OCI-LY1 (cell line): Measurements from ENCODE around the gene PID1.

Experiments used
- H2AFZ ChIP-seq: fragments of 200-600 bp; sonication (generic), shearing (Covaris generic); 2 replicates; pipeline ENCODE4 v1.6.0; 2014; ENCODE audit warnings: antibody characterized with exemption, mild to moderate bottlenecking, low read length
- H3F3A ChIP-seq: fragments of 200-600 bp; sonication (generic), shearing (Covaris generic); 2 replicates; pipeline ENCODE4 v1.6.0; 2014; ENCODE audit warnings: mild to moderate bottlenecking, antibody characterized with exemption, low read length, moderate library complexity; ENCODE audit not compliant: insufficient read depth
- H3K27ac ChIP-seq: fragments of 200-600 bp; sonication (generic); 2 replicates; pipeline ENCODE4 v1.5.1; 2014; ENCODE audit warnings: low read length, mixed run types, mild to moderate bottlenecking, low read depth; ENCODE audit not compliant: poor library complexity, severe bottlenecking
- H3K27me3 ChIP-seq: fragments of 200-600 bp; sonication (generic); 2 replicates; pipeline ENCODE4 v1.6.0; 2014; ENCODE audit warnings: antibody characterized with exemption, mild to moderate bottlenecking, low read length, moderate library complexity; ENCODE audit not compliant: insufficient read depth
- H3K36me3 ChIP-seq: fragments of 200-600 bp; sonication (generic); 2 replicates; pipeline ENCODE4 v1.6.1; 2014; ENCODE audit warnings: mild to moderate bottlenecking, antibody characterized with exemption, low read length, moderate library complexity, mixed read lengths; ENCODE audit not compliant: insufficient read depth
- H3K4me1 ChIP-seq: fragments of 200-600 bp; sonication (generic); 2 replicates; pipeline ENCODE4 v1.5.1; 2014; ENCODE audit warnings: mild to moderate bottlenecking, low read length, moderate library complexity; ENCODE audit not compliant: insufficient read depth, severe bottlenecking
- H3K4me2 ChIP-seq: fragments of 200-600 bp; sonication (generic), shearing (Covaris generic); 2 replicates; pipeline ENCODE4 v1.6.1; 2014; ENCODE audit warnings: low read length
- H3K4me3 ChIP-seq: fragments of 200-600 bp; sonication (generic); 2 replicates; pipeline ENCODE4 v1.5.1; 2014; ENCODE audit warnings: low read length, low read depth, mild to moderate bottlenecking, mixed read lengths; ENCODE audit not compliant: poor library complexity, severe bottlenecking
- H3K79me2 ChIP-seq: fragments of 200-600 bp; shearing (Covaris generic); 2 replicates; pipeline ENCODE4 v1.6.1; 2016; ENCODE audit warnings: mixed run types, low read length, mixed read lengths; ENCODE audit not compliant: insufficient read depth
- H3K9ac ChIP-seq: fragments of 200-600 bp; sonication (generic), shearing (Covaris generic); 2 replicates; pipeline ENCODE4 v1.6.1; 2014; ENCODE audit warnings: mild to moderate bottlenecking, low read length, mixed read lengths
- H3K9me2 ChIP-seq: fragments of 200-600 bp; sonication (generic), shearing (Covaris generic); 2 replicates; pipeline ENCODE4 v1.6.1; 2014; ENCODE audit warnings: low read depth, mild to moderate bottlenecking, low read length, mixed read lengths
- H3K9me3 ChIP-seq: fragments of 200-600 bp; shearing (Covaris generic); 2 replicates; pipeline ENCODE4 v1.6.1; 2014; ENCODE audit warnings: low read length, mixed read lengths
- H4K20me1 ChIP-seq: fragments of 200-600 bp; sonication (generic), shearing (Covaris generic); 2 replicates; pipeline ENCODE4 v1.6.0; 2016; ENCODE audit warnings: mild to moderate bottlenecking, low read length; ENCODE audit not compliant: insufficient read depth
- EZH2 ChIP-seq: fragments of 200-600 bp; sonication (generic), shearing (Covaris generic); IDR thresholded peaks from 2 replicates; pipeline ENCODE4 v1.8.0; 2017; ENCODE audit warnings: borderline replicate concordance, mixed run types, mild to moderate bottlenecking, antibody characterized with exemption, low read length, moderate library complexity, mixed read lengths
- TF ChIP-seq, protein P1 (sequence below): fragments of 200-600 bp; sonication (generic), shearing (Covaris generic); IDR thresholded peaks from 2 replicates; pipeline ENCODE4 v1.5.1; 2017; ENCODE audit warnings: mild to moderate bottlenecking, antibody characterized with exemption, low read length, moderate library complexity, mixed read lengths

Gene PID1

DNA sequence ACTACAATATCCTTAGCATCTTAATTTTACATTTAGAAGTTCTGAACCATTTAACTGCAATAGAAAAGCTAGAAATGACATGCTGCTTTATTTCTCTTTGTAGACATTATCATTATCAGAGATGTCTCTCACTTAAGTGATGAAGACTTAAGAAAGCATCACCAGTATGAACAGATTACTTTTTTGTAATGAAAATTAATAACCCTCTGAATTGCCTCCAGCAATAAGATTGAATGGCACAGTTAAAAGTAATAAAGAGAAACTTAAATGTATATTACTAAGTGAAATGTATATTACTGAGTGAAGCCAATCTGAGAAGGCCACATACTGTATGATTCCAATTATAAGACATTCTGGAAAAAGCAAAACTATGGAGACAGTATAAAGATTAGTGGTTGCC lies 89.4 kb downstream of the PID1 start:
- TF ChIP-seq, protein P1, sequence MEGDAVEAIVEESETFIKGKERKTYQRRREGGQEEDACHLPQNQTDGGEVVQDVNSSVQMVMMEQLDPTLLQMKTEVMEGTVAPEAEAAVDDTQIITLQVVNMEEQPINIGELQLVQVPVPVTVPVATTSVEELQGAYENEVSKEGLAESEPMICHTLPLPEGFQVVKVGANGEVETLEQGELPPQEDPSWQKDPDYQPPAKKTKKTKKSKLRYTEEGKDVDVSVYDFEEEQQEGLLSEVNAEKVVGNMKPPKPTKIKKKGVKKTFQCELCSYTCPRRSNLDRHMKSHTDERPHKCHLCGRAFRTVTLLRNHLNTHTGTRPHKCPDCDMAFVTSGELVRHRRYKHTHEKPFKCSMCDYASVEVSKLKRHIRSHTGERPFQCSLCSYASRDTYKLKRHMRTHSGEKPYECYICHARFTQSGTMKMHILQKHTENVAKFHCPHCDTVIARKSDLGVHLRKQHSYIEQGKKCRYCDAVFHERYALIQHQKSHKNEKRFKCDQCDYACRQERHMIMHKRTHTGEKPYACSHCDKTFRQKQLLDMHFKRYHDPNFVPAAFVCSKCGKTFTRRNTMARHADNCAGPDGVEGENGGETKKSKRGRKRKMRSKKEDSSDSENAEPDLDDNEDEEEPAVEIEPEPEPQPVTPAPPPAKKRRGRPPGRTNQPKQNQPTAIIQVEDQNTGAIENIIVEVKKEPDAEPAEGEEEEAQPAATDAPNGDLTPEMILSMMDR = no peak
- no peak for TF ChIP-seq EZH2
- Histone ChIP-seq H3K27me3 (no peaks in the 10 kb centered on the region), H3F3A (no peaks in the 10 kb centered on the region), H3K79me2 (no peaks in the 10 kb centered on the region), H4K20me1 (no peaks in the 10 kb centered on the region), H3K9me3 (no peaks in the 10 kb centered on the region), H3K9ac (no peak overlapping the region), H3K4me1 (no peaks in the 10 kb centered on the region), H3K9me2 (no peaks in the 10 kb centered on the region), H3K4me3 (no peak overlapping the region), H3K27ac (no peak overlapping the region), H2AFZ (no peak overlapping the region), H3K36me3 (no peaks in the 10 kb centered on the region), H3K4me2 (no peak overlapping the region)

DNA sequence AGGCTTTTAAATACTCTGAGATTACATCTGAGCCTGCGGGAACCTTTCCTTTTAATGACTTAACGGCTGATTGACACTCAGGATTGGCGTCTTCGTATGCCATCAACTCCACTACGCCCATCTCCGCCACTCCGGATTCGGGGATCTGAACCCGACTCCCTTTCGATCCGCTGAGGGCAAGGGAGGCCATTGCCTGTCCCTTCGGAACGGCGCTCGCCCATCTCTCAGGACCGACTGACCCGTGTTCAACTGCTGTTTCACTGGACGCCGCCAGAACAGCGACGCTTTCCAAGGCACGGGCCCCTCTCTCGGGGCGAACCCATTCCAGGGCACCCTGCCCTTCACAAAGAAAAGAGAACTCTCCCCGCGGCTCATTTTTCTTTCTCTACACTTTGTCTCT lies 90.4 kb downstream of the PID1 start:
- Histone ChIP-seq H3K9ac (no peak overlapping the region), H3K27ac (no peak overlapping the region), H3K4me1 (no peaks in the 10 kb centered on the region), H3K4me3 (no peak overlapping the region), H3F3A (no peaks in the 10 kb centered on the region), H3K9me2 (no peaks in the 10 kb centered on the region), H3K79me2 (no peaks in the 10 kb centered on the region), H2AFZ (no peak overlapping the region), H3K27me3 (no peaks in the 10 kb centered on the region), H3K4me2 (no peak overlapping the region), H3K36me3 (no peaks in the 10 kb centered on the region), H3K9me3 (no peaks in the 10 kb centered on the region), H4K20me1 (no peaks in the 10 kb centered on the region)
- TF ChIP-seq, protein P1 = no peak
- no peak for TF ChIP-seq EZH2

DNA sequence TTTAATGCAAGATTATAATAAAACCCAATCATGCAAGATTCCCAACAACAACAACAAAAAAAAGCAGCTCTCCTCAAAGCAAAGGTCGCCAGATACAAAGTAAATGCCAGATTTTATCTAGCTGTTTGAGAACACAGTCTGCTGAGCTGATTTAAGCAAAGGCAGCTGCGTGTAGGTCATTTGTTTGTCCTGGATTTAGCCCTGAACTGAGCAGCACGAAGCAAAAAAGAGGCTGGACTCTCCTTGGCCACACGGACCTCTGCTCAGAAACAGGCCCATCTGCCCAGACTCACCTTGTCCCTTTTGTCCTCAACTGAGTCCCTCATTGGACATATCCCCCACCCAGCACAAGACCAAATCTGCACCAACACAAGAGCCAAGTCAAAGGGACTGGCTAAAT lies 91.5 kb downstream of the PID1 start:
- TF ChIP-seq, protein P1 = no peak
- TF ChIP-seq EZH2 = no peak
- H2AFZ ChIP-seq = no peak overlapping the region
- no peaks in the 10 kb centered on the region for H3K4me1 ChIP-seq
- H3K27me3 ChIP-seq = no peaks in the 10 kb centered on the region
- no peaks in the 10 kb centered on the region for H3K9me3 ChIP-seq
- H3F3A ChIP-seq = no peaks in the 10 kb centered on the region
- no peaks in the 10 kb centered on the region for H3K9me2 ChIP-seq
- no peak overlapping the region for H3K9ac ChIP-seq
- no peaks in the 10 kb centered on the region for H4K20me1 ChIP-seq
- H3K36me3 ChIP-seq = no peaks in the 10 kb centered on the region
- H3K4me3 ChIP-seq = no peak overlapping the region
- H3K4me2 ChIP-seq = no peak overlapping the region
- no peaks in the 10 kb centered on the region for H3K79me2 ChIP-seq
- H3K27ac ChIP-seq = no peak overlapping the region
